Mucosa of descending colon (tissue), 3 donors: Measurements from ENCODE around the gene TMEM87B. TPM values are rescaled to one million over a fixed set of nuclear protein-coding genes. Genes with fewer than 3 reads are reported as not detected.

Experiments
- ATAC-seq: fragments of 200-7000 bp; cut with Tn5 transposase; one replicate; pipeline ENCODE4 v1.9.1; 2020; ENCODE audit warnings: mild to moderate bottlenecking, moderate library complexity
- DNase-seq, 3 donors: peaks; one replicate each; pipeline ENCODE4 v3.0.0-alpha.2; 2020
- H3K36me3 ChIP-seq: fragments of 200-600 bp; one replicate; pipeline ENCODE4 v1.8.0; 2021; ENCODE audit warnings: low read depth, mild to moderate bottlenecking
- H3K4me1 ChIP-seq: fragments of 200-600 bp; one replicate; pipeline ENCODE4 v1.8.0; 2021; ENCODE audit warnings: low read depth, mild to moderate bottlenecking
- H3K4me3 ChIP-seq: fragments of 200-600 bp; one replicate; pipeline ENCODE4 v1.8.0; 2021; ENCODE audit warnings: mild to moderate bottlenecking
- H3K9me3 ChIP-seq: fragments of 200-600 bp; one replicate; pipeline ENCODE4 v1.8.0; 2021; ENCODE audit warnings: mild to moderate bottlenecking
- intact Hi-C, 2 donors: fragments of 100-400 bp; cut with DNase I in 1 of 2; cut with micrococcal nuclease in 1 of 2; formaldehyde crosslinking; loops; one replicate each; pipeline versions ENCODE4 v1.11.0 to v1.11.1; 2022; cut with DNase I, micrococcal nuclease
- total RNA-seq, 3 donors: library from RNA; stranded (reverse); fragmentation: NEBNext Ultra II Directional in 2 of 3; extraction: Animal tissue kit (Norgen Biotek cat#: 25700) in 2 of 3; gene quantifications; one replicate each; pipeline versions ENCODE4 v1.2.1 to v1.2.4, GENCODE V29; 2021 to 2023
- TF ChIP-seq, protein P1 (sequence below): fragments of 200-600 bp; IDR thresholded peaks from one replicate; pipeline ENCODE4 v1.8.0; 2022; ENCODE audit warnings: antibody characterized with exemption, mild to moderate bottlenecking
- donor health status: DM: no; HTN: no; CAD: no; lungs with moderate emphysema.
- donor health status: DM: no; HTN: no; CAD: no.
- donor health status: DM: no; HTN: yes; CAD: no.

The TMEM87B gene
- total RNA-seq, 3 donors from 2014 or later: 39.2 to 72.2 (median 55.7) TPM

DNA sequence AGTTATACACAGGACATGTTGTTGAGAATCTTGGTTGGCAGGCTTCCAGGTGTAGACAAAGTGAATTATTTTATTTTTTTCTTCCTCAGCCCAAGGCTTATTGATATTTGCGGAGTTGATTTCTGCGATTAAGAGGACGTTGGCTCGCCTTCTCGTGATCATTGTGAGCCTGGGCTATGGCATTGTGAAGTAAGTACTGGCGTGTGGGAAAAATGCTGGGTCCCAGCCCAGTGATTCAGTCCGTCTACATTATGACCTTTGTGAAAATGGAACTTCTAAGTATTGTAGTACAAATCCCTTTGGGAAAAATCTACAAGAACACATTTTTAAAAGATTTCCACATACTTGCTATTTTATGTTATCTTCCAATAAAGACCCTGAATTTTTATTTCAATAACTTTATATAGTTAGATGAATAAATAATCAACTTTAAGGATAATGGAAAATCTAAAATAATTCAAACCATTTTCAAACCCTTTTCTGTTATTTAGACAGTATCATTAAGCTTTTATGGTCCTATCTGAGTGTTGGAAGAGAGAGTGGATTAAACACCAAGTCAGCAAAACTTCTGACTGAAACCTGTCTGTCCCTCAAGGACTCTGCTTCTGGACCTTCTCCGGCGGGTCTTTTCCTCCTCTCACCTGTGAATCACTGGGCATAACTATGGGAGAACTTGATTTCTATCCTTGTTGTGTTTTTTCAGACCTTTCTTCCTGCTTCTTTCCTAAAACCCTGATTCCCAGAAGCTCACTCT, 31.0 kb downstream of the TMEM87B start:
- intact Hi-C loops: no loop called here
- Histone ChIP-seq H3K36me3 (peaks cover 4% of the 10 kb centered on the region), H3K9me3 (no peaks in the 10 kb centered on the region), H3K4me3 (no peak overlapping the region), H3K4me1 (no peaks in the 10 kb centered on the region)
- ATAC-seq (no peak), DNase-seq (no peak)
- TF ChIP-seq, protein P1, sequence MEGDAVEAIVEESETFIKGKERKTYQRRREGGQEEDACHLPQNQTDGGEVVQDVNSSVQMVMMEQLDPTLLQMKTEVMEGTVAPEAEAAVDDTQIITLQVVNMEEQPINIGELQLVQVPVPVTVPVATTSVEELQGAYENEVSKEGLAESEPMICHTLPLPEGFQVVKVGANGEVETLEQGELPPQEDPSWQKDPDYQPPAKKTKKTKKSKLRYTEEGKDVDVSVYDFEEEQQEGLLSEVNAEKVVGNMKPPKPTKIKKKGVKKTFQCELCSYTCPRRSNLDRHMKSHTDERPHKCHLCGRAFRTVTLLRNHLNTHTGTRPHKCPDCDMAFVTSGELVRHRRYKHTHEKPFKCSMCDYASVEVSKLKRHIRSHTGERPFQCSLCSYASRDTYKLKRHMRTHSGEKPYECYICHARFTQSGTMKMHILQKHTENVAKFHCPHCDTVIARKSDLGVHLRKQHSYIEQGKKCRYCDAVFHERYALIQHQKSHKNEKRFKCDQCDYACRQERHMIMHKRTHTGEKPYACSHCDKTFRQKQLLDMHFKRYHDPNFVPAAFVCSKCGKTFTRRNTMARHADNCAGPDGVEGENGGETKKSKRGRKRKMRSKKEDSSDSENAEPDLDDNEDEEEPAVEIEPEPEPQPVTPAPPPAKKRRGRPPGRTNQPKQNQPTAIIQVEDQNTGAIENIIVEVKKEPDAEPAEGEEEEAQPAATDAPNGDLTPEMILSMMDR: no peak

DNA sequence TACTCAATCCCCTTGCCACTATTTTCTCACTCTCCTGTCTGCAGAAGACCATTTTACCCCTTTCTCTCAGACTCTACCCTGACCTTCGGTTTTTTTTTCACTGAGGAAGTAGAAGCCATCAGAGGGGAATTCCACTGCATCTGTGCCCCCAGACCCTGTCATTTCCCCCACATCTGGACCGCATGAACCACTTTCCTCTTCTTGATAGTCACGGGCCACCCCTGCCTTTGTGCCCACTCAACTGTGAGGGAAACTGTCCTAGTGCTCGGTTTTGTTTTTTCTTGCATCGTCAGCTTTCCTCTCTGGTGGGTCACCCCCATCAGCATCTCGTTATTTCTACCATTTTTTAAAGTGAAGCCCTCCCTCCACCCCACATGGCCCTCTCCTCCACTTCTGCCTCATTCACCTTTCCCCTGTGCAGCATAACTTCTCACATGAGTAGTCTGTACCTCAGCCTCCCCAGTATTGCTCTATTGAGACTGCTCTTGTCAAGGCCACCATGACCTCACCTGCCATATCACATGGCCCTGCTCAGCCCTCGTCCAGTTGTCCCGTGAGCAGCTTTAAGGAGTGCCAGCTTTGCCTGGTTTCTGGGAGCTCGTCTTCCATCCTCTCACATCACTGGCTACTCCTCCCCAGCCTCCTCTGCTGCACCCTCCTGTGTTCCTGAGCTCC, 32.4 kb downstream of the TMEM87B start:
- Histone ChIP-seq H3K4me3 (no peak overlapping the region), H3K36me3 (peaks cover 4% of the 10 kb centered on the region), H3K9me3 (no peaks in the 10 kb centered on the region), H3K4me1 (no peaks in the 10 kb centered on the region)
- intact Hi-C loops: no loop called here
- TF ChIP-seq, protein P1: no peak
- ATAC-seq (no peak), DNase-seq (no peak)

DNA sequence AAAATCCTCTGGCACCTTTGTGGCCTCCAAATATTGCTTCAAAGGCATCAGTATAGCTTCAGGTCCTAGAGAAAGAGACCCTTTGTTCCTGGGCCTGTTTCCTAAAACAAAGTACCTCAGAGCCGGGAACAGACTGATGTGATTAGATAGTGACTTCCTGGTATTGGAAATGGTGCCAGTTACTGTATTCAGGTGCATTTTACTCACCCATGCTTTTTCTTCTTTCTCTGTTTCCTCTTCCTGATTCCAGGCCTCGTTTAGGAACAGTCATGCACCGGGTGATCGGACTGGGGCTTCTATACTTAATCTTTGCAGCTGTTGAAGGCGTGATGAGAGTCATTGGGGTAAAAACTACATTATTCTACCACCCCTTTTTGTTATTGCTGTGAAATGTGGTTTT, 34.3 kb downstream of the TMEM87B start:
- Histone ChIP-seq H3K36me3 (peaks cover 4% of the 10 kb centered on the region), H3K9me3 (no peaks in the 10 kb centered on the region)
- intact Hi-C loops: no loop called here

DNA sequence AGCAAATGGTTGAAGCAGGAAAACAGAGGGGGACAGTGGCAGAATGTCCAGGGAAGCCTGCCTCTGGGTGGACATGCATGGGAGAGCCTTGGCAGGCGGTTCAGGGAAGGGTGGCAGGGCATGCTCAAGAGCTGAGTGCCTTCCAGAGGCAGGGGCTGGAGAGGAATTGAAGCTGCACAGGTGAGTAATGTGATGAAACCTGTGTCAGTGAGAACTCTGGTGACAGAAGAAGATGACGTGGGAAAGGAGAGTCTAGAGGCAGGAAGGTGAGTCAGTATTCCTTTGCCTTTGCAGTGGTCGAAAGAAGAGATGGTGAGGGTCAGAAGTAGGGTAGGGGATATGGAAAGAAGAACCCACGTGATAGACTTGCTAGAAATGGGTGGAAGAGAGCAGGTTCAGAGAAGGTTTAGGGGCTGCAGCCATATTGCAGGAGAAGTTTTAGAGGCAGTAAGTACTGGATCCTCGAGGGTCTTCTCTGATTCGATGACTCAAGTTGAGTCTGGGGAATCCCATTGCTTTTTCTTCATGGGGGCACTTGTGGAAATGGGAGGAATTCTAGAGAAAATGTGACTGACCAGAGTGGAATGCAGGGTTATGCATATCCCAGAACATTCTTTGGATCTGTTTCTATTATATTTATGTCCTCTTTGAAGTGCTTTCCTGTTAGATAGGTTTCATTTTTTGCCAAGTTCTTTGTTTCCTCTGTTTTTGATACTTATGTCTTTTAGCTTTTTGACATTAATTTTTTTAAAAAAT, 37.4 kb downstream of the TMEM87B start:
- Histone ChIP-seq H3K36me3 (peaks cover 4% of the 10 kb centered on the region), H3K4me1 (no peaks in the 10 kb centered on the region), H3K4me3 (no peak overlapping the region), H3K9me3 (no peaks in the 10 kb centered on the region)
- ATAC-seq (no peak), DNase-seq (no peak)
- intact Hi-C loops: no loop called here
- TF ChIP-seq, protein P1: no peak

More for the DNA sequence above, 34.3 kb downstream of the TMEM87B start:
- Histone ChIP-seq H3K4me1 (no peaks in the 10 kb centered on the region), H3K4me3 (no peak overlapping the region)
- TF ChIP-seq, protein P1: no peak
- ATAC-seq (no peak), DNase-seq (no peak)

DNA sequence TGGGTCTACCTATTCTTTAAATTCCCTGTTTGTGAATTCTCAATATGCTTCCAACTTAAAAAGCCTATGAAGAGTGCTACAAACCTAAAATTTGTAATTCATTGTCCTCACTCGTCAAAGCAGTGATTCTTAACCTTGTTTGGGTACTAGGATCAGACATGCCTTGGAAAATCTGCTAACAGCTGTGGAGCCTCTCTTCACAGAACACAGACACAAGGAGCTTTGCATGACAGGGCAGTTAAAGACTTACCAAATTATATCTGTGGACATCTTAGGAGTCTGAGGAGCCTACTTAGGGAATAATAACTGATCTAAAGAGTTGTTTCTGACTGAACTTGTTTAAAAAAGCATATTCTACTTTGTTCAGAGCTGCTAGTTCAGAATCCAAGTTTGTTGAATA, 38.1 kb downstream of the TMEM87B start:
- H3K4me1 ChIP-seq: no peaks in the 10 kb centered on the region
- TF ChIP-seq, protein P1: no peak
- no peak overlapping the region for H3K4me3 ChIP-seq
- intact Hi-C loops: no loop called here
- H3K9me3 ChIP-seq: no peaks in the 10 kb centered on the region
- ATAC-seq (no peak), DNase-seq (no peak)
- peaks cover 4% of the 10 kb centered on the region for H3K36me3 ChIP-seq
